ENCODE results near the gene PCBP3. TPM values are rescaled to one million over a fixed set of nuclear protein-coding genes. Genes with fewer than 3 reads are reported as not detected.

PCBP3 gene
- total and polyA plus RNA-seq, 10 of the 15 experiments (the other 5 are each of a cell fraction or from before 2014, with no cell fraction given): 0.09 to 1.3 (median 0.46) TPM; not detected in 3

GRCh38 chr21:45779226-45779625 is 135.7 kb downstream of the PCBP3 start:
- Histone ChIP-seq H3K36me3 (ENCODE audit: control insufficient read depth in 2 of 2, insufficient read depth in 2 of 2, low read length in 1 of 2) (no peaks in the 10 kb centered on the region), H3K27ac (ENCODE audit: control insufficient read depth, insufficient read depth) (no peak overlapping the region), H3K79me2 (ENCODE audit: control insufficient read depth, insufficient read depth, low read length) (no peaks in the 10 kb centered on the region), H3K4me2 (ENCODE audit: control insufficient read depth, insufficient read depth) (no peak overlapping the region), H3K9me3 (replicated peaks; ENCODE audit: control insufficient read depth, insufficient read depth, low read length) (no peaks in the 10 kb centered on the region; the same call in 2 of the 3 replicates), H4K20me1 (ENCODE audit: control insufficient read depth, insufficient read depth) (no peaks in the 10 kb centered on the region), H3K27me3 (replicated peaks in 1 of 2; ENCODE audit: control insufficient read depth in 2 of 2, insufficient read depth in 2 of 2, low read length in 1 of 2) (no peaks in the 10 kb centered on the region), H3K9ac (ENCODE audit: control insufficient read depth, insufficient read depth, low read length) (no peak overlapping the region), H2AFZ (ENCODE audit: control insufficient read depth, low read depth, low read length) (no peak overlapping the region), H3K4me1 (ENCODE audit: control insufficient read depth, insufficient read depth, low read length) (no peaks in the 10 kb centered on the region), H3K4me3 (no peak overlapping the region)
- no peak for DNase-seq (ENCODE audit: low read depth, low spot score)
- no peak for FAIRE-seq
- WGBS (ENCODE audit: insufficient coverage, insufficient replicate concordance, low lambda C conversion rate, missing lambda C conversion rate): 27% methylated on average over 3 of the region's 3 CpGs
- intact Hi-C loops (cut with micrococcal nuclease; ENCODE audit: unreplicated experiment): no loop called here
- ChIA-PET RAD21 (ENCODE audit: unreplicated experiment) (no interaction called here), SMC1A (ENCODE audit: uncharacterized antibody, unreplicated experiment) (no interaction called here), CTCF (interaction anchor here (1.1 to 1.3 kb wide), 2 partner anchors 32 to 223 kb away, joined by 3 to 4 read pairs; no protein-coding TSS in a partner anchor), POLR2A (no interaction called here)
- in situ Hi-C loops (cut with MboI): no loop called here
- TF ChIP-seq, protein P1, sequence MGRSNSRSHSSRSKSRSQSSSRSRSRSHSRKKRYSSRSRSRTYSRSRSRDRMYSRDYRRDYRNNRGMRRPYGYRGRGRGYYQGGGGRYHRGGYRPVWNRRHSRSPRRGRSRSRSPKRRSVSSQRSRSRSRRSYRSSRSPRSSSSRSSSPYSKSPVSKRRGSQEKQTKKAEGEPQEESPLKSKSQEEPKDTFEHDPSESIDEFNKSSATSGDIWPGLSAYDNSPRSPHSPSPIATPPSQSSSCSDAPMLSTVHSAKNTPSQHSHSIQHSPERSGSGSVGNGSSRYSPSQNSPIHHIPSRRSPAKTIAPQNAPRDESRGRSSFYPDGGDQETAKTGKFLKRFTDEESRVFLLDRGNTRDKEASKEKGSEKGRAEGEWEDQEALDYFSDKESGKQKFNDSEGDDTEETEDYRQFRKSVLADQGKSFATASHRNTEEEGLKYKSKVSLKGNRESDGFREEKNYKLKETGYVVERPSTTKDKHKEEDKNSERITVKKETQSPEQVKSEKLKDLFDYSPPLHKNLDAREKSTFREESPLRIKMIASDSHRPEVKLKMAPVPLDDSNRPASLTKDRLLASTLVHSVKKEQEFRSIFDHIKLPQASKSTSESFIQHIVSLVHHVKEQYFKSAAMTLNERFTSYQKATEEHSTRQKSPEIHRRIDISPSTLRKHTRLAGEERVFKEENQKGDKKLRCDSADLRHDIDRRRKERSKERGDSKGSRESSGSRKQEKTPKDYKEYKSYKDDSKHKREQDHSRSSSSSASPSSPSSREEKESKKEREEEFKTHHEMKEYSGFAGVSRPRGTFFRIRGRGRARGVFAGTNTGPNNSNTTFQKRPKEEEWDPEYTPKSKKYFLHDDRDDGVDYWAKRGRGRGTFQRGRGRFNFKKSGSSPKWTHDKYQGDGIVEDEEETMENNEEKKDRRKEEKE (IDR thresholded peaks at IDR 0.05): no peak
- TF ChIP-seq SIN3A (IDR thresholded peaks at IDR 0.05; ENCODE audit: low read depth, low read length): no peak
- TF ChIP-seq, protein P2, sequence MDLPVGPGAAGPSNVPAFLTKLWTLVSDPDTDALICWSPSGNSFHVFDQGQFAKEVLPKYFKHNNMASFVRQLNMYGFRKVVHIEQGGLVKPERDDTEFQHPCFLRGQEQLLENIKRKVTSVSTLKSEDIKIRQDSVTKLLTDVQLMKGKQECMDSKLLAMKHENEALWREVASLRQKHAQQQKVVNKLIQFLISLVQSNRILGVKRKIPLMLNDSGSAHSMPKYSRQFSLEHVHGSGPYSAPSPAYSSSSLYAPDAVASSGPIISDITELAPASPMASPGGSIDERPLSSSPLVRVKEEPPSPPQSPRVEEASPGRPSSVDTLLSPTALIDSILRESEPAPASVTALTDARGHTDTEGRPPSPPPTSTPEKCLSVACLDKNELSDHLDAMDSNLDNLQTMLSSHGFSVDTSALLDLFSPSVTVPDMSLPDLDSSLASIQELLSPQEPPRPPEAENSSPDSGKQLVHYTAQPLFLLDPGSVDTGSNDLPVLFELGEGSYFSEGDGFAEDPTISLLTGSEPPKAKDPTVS (IDR thresholded peaks at IDR 0.05; ENCODE audit: low read depth, low read length): no peak
- no peak for TF ChIP-seq JUND (IDR thresholded peaks at IDR 0.05; ENCODE audit: low read depth, low read length)
- TF ChIP-seq BACH1 (IDR thresholded peaks at IDR 0.05; ENCODE audit: borderline replicate concordance): no peak
- no peak for ATAC-seq
- no TSS peak for BruUV-seq (replicated peaks)

All from GM12878 (cell line).